Measurements from ENCODE around the gene FBN1.

Gene FBN1

DNA sequence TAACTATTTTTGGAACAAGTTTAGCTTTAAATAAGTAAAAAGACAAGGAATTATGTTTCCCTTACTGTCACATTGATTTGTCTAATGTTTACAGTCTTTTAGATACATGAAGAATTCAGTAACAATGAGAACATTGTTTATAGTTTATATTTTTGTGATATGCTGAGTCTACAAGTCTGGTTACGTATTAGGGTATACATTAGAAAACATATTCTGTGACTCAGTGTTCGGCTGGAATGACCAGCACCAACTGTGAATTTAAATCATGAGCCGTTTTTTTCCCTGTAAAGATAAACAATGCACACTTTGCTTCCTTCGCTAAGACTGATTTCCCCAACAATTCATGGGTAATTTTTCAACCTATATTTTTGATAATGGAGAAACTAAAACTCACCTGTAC is 182.8 kb downstream of the FBN1 start:
- DNase-seq = no peak

DNA sequence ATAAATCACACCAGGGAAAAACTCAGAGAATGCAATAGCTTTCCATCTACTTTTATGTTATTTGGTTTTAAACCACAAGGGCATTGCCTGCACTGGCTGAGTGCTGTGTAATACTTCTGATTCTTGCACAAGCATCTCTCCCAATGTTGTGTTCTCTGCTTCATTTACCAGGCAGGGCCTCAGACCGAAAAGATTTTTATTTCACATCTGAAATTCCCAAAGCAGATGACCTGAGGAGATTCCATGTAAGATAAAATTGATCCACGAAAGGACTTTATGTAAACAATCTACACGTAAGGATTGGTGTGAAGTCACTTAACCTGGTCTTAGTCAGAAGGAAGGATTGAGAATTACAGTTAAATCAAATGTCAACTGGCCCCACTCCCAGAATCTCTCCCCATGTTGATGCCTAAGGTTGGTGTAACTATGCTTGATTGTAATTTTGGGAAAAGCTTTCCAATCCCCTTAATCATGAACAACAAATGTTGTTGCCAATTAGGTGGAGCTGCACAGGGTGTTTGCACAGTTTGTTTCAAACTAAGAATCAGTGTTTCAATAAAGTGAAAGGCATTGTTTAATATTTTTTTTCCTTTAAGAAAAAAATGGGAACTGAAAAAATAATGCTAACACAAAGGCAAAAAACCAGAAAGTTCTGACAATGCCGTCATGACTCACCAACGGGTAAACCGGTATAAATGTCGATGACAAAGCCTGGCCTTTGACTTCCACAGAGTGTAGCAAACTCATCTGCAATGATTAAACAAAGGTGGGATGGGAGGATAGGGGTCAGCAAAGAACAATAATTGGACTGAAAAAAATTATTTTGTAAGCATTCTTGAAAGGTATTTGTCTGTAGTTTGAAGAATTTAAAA is 185.7 kb downstream of the FBN1 start:
- no peak for DNase-seq

DNA sequence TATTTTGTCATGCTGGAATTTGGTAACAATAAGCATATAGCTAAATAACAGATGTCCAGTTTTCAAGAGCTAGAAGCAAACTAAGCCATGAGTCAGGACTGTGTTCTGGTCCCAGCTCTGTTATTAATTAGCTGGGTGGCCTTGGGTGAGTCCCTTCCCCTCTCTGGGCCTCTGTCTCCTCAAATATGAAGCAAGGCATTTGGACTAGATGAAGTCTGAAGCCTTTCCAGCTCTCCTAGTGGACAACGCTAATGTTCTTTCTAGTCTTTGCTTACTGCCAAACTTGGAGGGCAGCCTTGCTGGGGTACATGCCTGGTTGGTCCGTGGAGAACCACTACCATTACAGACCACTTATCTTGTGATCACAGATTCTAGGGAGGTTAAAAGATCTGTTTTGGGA is 186.6 kb downstream of the FBN1 start:
- DNase-seq = no peak

DNA sequence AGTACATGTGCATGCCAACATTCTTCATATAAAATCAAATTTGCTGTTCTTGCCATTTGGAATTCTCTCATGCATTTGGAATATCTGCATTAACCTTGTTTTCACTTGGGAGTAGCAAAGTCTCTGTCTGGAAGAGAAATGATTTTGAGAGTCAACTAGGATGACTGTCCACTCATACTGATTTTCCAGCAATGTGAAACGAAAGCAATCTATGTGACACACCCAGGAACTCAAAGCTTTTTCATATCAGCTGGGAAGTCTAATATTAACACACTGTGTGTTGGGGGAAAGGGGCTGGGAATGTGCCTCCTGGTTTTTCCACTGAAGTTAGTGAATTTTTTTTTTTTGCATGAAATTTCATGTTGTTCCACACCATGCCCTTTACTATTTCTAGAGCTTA is 189.4 kb downstream of the FBN1 start:
- DNase-seq = no peak

DNA sequence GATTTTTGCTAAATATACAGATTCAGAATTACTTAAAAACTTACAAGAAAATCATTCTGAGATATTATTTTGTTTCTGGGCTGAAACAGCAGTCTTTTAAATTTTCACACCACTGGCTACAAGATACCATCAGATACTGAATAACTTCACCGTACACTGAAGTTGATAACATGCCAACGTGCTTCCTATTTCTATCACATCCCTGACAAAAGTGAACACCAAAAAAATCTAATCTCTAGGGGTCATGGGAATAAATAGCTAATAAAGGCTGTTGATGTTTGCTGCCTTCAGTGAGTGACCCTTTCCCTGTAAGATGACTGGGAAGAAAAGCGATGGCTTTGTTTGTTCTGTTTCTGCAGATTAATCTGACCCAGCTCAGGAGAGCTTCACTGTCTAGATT is 193.8 kb downstream of the FBN1 start:
- no peak for DNase-seq

DNA sequence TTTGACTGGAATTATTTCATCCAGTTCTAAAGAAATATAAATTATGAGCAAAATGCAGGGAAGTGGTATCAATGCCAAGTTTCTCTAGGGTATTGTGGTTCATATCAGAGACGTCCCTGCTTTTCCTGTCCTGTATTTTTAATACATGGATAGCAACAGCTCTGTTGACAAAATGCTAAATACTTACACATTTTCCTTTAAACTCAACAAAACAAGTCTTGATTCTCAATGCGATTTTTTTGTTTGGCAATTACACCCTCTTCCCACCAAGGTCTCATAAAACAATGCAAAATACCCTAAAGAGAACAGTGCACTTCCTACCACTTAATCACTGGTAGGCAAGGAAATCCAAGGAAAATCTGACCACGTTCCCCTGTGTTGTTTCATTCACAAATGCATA is 194.3 kb downstream of the FBN1 start:
- DNase-seq = no peak

DNA sequence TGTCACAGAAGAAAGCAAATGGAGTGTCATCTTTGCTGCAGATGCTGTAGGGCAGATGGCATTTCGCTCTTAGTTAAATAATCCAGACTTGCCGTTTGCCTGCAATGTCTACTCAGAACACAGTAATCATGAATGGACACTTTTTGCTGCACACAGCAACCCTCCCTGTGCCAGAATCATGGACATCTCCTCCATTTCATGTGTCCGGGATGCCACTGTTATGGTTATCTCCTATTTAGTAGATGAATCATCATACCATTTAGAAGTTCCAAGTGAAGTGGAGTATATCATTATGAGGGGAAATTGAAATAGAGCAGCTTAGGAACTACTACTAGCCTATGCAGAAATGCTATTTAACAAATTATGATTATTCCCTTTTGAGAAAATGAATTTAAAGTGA is 195.8 kb downstream of the FBN1 start:
- no peak for DNase-seq

DNA sequence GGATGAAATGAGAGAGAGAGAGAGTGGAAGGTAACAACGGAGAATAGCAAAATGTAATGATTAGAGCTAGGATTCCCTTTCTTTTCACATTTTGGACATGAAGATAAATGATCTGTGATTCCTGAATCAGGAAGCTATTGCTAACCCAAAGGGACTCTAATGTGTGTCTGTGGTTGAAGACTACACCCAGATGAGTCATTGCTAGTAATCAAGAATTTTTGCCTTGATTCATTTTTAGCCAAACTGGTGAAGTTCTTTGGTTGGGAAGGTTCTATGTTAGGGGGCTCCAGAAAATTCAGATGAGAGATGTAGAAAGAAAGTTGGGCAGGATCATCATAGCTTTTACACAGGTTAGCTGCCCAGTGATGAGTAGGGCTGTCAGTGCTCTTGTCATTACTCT is 197.9 kb downstream of the FBN1 start:
- no peak for DNase-seq

DNA sequence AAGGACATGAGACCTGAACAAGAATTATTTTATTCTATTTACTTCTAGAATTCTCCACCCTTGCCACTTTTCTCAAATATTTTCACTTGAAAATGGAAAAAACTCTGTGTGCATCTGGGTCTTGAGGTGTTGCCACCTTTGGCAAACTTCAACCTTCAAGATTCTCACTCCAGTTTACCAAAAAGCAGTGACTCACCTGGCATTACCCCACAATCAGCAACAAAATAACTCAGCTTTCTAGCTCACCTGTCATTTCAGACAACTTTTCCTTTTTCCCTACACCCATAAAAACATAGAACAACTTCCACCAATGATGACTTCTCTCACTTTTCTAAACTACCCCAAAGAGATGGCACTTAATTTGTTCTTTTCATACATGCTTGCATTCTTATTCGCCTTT is 198.5 kb downstream of the FBN1 start:
- no peak for DNase-seq

DNA sequence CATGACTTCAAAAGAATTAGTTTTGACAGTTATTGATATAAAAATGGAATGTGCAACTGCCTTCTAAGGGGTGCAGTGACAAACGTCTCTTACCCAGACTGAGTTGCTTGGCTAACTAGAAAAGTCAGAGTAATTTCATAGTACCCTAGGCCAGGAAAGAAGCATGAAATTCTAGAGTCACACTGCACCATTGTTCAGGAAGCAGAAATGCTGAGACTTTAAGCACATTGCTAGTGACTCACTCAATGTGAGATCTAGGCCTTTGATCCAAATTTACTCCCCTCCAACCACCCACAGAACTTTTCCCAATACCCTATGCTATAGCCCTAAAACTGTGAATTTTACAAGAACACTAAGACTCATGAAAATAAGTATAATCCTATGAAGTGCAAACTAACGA is 203.5 kb downstream of the FBN1 start:
- no peak for DNase-seq

DNA sequence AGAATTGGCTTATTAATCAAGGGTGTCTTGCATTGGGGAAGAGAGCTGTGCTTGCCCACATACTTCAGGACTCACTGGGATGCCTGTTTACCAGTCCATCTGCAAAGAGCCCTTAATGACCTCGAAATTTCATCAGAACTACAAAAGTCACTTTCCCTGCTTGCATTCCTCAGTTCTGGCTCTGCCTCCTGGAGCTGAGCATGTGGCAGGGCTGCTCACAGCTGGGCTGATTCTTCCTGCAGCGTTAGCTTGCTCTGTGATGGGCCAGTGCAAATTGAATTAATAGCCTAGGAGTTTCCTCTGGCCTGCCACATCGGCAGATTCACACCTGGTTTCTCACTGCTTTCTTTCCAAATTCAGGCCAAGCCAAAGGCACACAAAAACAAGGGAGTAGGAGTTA is 205.4 kb downstream of the FBN1 start:
- DNase-seq = no peak

DNA sequence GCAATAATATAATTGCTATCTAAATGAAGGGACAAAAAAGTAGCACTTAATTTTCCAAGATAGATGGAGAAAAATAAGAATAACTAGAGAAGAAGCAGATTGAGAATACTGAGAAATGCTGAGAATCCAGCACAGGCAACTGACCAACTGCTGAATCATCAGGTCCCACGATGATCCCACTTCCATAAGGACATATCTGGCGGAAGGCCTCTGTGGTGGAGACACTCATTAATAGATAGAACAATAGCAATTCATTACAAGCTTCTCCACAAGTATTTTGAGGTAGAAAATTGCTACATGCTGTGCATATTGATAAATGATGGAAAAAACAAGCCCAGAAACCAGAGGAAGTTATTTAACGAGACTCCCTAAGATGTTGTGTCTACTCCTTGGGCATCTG is 208.3 kb downstream of the FBN1 start:
- DNase-seq = no peak

DNA sequence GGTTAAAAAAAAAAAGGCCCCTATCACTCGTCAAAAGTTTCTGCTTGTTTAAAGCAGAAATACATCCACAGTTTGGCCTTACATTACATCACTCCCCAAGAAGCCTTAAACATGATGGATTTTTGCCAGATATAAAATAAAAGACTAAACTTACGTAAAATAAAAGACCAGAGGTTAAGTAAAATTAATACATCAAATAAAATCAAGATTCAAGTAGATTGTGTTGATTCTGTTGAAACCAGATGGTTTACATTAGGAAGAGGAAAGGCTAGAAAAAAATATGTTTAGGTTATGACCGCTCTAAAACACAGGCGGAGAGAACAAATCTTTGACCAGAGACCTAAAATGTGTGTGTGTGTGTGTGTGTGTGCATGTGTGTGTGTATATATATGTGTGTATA is 210.2 kb downstream of the FBN1 start:
- no peak for DNase-seq

DNA sequence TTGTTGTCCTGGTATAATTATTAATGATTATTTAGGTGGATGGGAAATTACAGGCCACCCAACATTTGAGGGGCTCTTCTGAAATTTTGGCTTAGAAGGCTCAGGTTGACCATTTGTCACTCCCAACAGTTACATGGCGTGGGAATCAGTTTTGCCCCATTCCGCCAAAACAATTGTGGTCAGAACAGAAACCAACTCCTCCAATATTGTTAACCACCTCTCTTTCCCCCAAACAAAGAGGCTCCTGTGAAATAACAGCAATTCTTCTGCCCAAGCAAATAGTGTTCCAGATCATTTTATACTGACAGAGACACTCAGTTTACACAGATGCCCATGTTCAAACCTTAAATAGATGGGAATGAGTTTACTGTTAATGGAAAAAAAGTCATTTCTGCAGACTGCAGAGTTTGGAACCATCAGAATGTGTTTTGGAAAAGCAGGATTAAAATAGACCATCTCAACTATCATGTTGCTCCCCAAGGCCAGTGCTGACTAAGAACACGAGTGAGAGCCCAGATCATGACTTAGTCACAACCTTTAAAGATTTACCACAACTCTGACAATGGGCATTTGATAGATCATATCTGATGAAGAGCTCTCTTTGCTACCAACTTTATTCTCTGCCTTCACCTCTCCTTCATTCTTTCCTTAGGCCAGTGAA is 212.2 kb downstream of the FBN1 start:
- DNase-seq = no peak

DNA sequence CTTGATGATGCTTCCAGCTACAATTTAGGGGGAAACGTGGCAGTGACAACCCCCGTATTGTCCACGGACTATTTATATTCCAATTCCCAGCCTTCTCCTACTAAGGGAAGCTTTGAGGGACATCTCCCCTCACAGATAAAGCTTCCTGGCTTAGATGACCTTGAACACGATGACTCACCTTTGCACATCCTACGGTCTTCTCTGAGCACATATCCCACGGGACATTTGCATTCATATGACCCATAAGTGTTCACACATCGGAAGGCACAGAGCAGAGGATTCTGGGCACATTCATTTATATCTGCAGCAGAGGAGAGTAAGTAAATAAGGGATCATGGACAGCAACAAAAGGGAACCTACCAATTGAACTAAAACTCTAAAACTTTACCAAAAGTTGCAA is 212.8 kb downstream of the FBN1 start:
- DNase-seq = no peak

DNA sequence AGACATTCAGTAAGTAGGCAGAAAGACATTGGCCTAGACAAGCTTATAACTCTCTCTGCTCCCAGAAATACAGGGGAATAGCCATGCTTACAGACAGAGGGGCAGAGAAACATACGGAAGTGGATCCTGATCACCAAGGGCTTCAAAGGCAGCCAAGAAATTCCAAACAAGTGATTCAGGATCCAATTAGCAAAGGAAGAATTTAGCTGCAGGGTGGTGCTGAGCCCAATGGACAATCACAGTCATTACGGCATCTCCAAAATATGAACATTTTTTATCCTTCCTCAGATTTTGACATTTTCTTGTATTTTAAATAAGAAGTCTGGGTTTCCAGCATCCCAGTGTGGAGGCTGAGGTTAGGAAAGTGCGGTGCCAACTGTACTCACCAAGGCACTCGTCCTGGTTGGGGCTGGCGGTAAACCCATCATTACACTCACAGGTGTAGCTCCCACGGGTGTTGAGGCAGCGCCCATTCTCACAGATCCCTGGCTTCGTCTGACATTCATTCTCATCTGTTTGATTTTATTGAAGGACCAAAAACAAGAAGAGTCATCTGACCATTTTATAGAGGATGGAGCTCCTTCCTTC is 217.5 kb downstream of the FBN1 start:
- no peak for DNase-seq

DNA sequence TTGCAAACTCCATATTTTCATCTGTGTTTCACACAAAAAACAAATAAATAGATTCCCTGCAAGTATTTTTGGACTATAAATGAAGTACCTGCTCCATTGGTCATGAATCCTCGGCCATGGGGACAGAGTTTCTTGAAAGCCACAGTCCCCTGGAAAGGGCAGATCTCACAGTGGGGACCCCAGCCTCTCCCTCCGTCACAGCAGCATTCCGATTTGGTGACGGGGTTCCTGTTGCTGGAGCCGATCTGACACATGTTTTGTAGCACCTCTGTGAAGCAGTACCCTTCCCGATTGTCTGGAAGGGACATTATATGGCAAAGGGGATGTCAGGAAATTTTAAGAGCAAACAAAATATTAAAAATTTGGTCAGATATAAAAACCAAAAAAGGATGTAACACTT is 218.0 kb downstream of the FBN1 start:
- no peak for DNase-seq

DNA sequence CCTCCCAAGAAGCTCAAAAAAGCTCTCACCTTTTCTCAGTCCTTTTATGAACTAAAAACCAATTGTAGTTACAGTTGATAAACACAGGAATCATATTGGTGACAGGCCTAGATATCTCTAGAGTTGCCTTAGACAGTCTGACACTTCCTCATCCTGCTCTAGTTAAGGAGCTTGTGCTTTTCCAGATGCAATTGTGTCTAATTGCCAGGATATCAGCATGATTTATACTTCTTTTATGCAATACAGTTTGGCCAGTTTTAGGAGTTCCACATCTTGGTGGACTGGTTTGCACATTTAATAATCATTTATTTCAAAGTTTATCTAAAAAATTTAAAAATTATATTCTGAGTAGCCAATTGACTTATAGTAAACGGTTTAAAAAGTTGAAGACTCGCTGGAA is 218.6 kb downstream of the FBN1 start:
- no peak for DNase-seq

DNA sequence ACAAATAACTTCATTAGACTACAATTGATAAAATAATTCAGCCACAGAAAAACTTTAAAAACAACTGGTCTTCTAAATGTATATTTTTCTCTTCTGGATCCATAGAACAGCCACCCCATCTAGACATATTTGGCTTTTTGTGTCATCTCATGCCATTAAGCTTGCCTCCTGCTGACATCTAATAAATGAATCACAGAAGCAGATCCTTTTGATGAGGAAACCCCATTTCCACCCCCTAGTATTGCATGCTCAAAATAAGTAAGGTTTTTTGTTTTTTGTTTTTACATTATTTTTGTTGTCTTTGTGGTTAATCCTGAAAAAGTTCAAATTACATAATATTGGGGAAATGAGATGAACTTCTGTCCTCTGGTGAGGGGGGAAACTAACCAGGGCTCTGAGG is 219.5 kb downstream of the FBN1 start:
- no peak for DNase-seq

DNA sequence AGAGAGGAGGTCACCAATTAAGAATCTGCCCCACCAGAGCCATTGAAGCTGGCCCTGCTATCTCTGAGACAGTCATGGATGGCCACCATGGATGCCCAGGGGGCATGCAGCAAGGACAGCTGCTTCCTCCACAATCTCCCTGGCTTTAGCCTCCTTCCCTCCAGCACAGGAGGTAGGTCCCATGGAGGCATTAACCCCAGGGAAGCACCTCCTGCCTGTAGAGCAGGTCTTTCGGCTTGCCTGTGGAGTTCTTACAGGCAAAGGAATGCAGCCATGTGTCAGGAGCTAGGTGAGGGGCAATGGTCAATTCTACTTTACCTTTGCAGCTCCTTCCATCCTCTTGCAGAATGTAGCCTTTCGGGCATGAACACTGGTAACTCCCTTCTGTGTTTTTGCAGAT is 220.5 kb downstream of the FBN1 start:
- no peak for DNase-seq

DNA sequence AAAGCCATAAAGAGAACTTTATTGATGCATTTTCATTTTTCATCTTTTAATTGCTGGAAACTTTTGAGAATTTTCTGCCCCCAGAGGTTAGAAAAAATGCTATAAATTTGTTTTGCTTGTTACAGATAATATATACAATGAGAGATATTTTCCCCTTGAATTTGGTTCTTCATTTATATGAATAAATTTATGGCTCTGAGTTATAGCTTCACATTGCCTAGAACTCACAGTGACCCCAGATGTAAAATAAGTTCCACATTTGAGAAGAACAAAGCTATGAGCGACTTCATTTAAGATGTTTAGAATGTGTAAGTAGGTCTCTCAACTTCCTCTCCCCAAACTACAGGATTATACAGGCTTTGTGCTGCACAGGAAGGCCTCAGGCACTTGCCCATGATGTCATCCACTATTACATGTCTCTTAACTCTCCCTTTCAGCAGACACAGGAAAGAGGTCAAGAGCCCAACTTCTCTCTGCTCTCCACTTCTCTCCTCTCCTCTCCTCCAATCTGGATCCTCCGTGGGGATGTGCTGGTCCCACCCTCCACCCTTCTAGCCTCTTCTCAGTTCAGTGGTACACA is 221.5 kb downstream of the FBN1 start:
- DNase-seq = no peak

DNA sequence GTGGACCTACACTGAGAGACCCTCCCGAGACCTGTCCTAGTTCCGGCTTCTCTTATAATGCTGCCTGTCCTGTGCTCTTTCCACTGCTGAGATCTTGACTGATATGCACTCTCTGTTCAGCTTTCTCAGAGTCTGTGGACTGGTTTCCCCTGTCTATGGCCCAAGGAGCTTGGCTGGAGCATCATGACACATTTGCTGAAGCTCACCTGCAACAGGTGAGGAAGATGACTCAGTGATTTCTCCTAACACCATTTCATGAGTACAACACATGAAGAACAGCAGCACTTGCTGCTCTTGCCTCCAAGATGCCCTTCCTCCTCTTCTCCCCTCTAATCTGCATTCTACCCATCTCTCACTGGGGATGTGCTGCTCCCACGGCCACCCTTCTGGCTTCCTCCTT is 222.2 kb downstream of the FBN1 start:
- no peak for DNase-seq

DNA sequence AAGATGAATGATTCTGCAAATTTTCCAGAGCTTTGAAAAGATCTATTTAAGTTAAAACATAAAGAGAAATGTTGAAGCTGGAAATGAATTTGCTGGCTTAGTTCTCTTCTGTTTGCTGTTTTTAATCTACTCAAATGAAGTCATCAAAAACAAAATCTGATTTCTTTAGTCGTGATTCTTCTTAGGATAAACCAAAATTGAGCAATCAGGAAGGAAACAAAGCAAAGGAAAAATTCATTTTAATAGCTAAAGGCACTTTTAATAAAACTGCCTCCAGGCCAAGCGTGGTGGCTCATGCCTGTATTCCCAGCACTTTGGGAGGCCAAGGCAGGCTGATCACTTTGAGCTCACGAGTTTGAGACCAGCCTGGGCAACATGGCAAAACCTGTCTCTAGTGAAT is 223.1 kb downstream of the FBN1 start:
- no peak for DNase-seq

DNA sequence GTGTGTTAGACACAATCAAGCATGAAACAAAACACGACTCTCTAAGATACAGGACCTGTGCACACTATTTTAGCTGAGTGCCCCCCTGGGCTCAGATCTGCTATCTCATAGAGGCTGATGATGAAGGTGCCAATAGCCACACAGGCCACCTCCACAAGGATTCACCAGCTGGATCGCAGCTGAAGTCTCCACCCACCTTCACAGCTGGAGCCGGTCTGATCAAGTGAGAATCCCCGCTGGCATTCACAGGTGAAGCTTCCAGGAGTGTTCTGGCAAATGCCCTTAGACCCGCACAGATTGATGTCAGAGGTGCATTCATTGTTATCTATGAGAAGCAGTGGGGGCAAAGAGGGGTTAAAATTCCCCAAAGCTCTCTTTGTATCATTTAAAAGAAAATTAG is 224.1 kb downstream of the FBN1 start:
- DNase-seq = no peak
